Heart left ventricle (tissue), 13 donors: Measurements from ENCODE around the gene VARS1.

Experiments used
- CTCF ChIP-seq, 12 donors: fragments of 200-600 bp; sonication (generic) in 4 of 12; IDR thresholded peaks; one replicate each; pipeline versions ENCODE4 v1.5.0 to v1.8.0; 2018 to 2022; ENCODE audit warnings: antibody characterized with exemption in 12 of 12, mild to moderate bottlenecking in 5 of 12
- POLR2A ChIP-seq, 2 donors: fragments of 450-650 bp; IDR thresholded peaks; one replicate each; pipeline ENCODE4 v1.6.1; 2017; ENCODE audit warnings: antibody characterized with exemption in 2 of 2, mild to moderate bottlenecking in 2 of 2, moderate library complexity in 2 of 2
- donor health status: ischemic (EF 13 %, LVEDD 7.1; RV severe dilation, severe dysfunction).
- donor health status: DM: no; HTN: yes; CAD: no.
- donor health status: DM: no; HTN: no; CAD: no.
- donor health status: ischemic (EF 25% LVEDD 6.9; RV normal size, moderate dysfunction).
- donor health status: ischemic (EF 25% LVEDD 5.7; RV mildly dilated, moderate dysfunction).
- donor health status: ischemic (EF 35%, LVEDD 5.7; RV mildly dilated, moderate dysfunction).
- donor health status: nonischemic (EF 11% LVEDD 7.7; RV severe dilation, severe dysfunction).
- donor health status: DM: yes; HTN: yes; CAD: no.
- donor health status: PGD.
- donor health status: ischemic (EF 29% LVEDD 5.4; RV normal size, mild dysfunction).
- donor health status: nonischemic (EF 23%, LVEDD 6.1; RV moderate dilation, normal function).

GRCh38 chr6:31794866-31795615 is 511 bp downstream of the VARS1 start:
- no peak for TF ChIP-seq CTCF (IDR thresholded peaks at IDR 0.05)
- TF ChIP-seq POLR2A (IDR thresholded peaks at IDR 0.05) = no peak
